NB4 (cell line): ENCODE data around the gene LEFTY1.

Experiments used
- MAX ChIP-seq: IDR thresholded peaks from 2 replicates; pipeline ENCODE4 v1.6.1; 2011; ENCODE audit warnings: low read depth, low read length
- MYC ChIP-seq: IDR thresholded peaks from 2 replicates; pipeline ENCODE4 v1.6.1; 2011; ENCODE audit warnings: low read depth, low read length
- POLR2A ChIP-seq: IDR thresholded peaks from 2 replicates; pipeline ENCODE4 v1.6.1; 2011; ENCODE audit warnings: mild to moderate bottlenecking; ENCODE audit not compliant: insufficient read length; ENCODE audit errors: extremely low read depth
- TF ChIP-seq, protein P1 (sequence below): IDR thresholded peaks from one replicate; pipeline ENCODE4 v1.5.1; 2012; ENCODE audit warnings: low read depth, low read length

DNA sequence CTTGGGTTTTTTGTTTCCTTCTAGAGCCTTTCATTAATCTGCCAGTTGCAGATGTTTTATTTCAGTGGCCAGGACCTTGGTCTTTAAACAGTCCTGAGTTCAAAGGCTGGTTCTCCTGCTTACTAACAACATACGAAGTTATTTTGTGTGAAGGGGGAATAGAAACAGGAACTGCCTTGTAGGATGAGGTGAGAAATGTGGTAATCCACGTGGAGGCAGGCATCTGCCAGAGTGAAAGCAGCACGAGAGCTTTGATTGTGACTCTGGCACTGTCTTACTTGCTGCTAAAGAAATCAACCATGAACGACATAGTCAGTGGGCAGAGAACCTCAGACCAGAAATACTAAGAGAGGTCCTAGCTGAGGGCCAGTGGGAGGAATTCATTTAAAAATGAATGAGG lies 37.1 kb downstream of the LEFTY1 start:
- TF ChIP-seq, protein P1, sequence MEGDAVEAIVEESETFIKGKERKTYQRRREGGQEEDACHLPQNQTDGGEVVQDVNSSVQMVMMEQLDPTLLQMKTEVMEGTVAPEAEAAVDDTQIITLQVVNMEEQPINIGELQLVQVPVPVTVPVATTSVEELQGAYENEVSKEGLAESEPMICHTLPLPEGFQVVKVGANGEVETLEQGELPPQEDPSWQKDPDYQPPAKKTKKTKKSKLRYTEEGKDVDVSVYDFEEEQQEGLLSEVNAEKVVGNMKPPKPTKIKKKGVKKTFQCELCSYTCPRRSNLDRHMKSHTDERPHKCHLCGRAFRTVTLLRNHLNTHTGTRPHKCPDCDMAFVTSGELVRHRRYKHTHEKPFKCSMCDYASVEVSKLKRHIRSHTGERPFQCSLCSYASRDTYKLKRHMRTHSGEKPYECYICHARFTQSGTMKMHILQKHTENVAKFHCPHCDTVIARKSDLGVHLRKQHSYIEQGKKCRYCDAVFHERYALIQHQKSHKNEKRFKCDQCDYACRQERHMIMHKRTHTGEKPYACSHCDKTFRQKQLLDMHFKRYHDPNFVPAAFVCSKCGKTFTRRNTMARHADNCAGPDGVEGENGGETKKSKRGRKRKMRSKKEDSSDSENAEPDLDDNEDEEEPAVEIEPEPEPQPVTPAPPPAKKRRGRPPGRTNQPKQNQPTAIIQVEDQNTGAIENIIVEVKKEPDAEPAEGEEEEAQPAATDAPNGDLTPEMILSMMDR, result no peak
- TF ChIP-seq POLR2A, result no peak
- peak; percentile 64 for TF ChIP-seq MYC
- peak; percentile 81 for TF ChIP-seq MAX
